OCI-LY1 (cell line): ENCODE data around the gene CCDC78.
"Not testable (repeated sequence)": the region's sequence is repeated elsewhere in the genome, so short reads cannot be mapped to it uniquely, and the experiment has no call there.

Source experiments
- H2AFZ ChIP-seq: fragments of 200-600 bp; sonication (generic), shearing (Covaris generic); 2 replicates; pipeline ENCODE4 v1.6.0; 2014; ENCODE audit warnings: antibody characterized with exemption, mild to moderate bottlenecking, low read length
- H3F3A ChIP-seq: fragments of 200-600 bp; sonication (generic), shearing (Covaris generic); 2 replicates; pipeline ENCODE4 v1.6.0; 2014; ENCODE audit warnings: mild to moderate bottlenecking, antibody characterized with exemption, low read length, moderate library complexity; ENCODE audit not compliant: insufficient read depth
- H3K27ac ChIP-seq: fragments of 200-600 bp; sonication (generic); 2 replicates; pipeline ENCODE4 v1.5.1; 2014; ENCODE audit warnings: low read length, mixed run types, mild to moderate bottlenecking, low read depth; ENCODE audit not compliant: poor library complexity, severe bottlenecking
- H3K27me3 ChIP-seq: fragments of 200-600 bp; sonication (generic); 2 replicates; pipeline ENCODE4 v1.6.0; 2014; ENCODE audit warnings: antibody characterized with exemption, mild to moderate bottlenecking, low read length, moderate library complexity; ENCODE audit not compliant: insufficient read depth
- H3K36me3 ChIP-seq: fragments of 200-600 bp; sonication (generic); 2 replicates; pipeline ENCODE4 v1.6.1; 2014; ENCODE audit warnings: mild to moderate bottlenecking, antibody characterized with exemption, low read length, moderate library complexity, mixed read lengths; ENCODE audit not compliant: insufficient read depth
- H3K4me1 ChIP-seq: fragments of 200-600 bp; sonication (generic); 2 replicates; pipeline ENCODE4 v1.5.1; 2014; ENCODE audit warnings: mild to moderate bottlenecking, low read length, moderate library complexity; ENCODE audit not compliant: insufficient read depth, severe bottlenecking
- H3K4me2 ChIP-seq: fragments of 200-600 bp; sonication (generic), shearing (Covaris generic); 2 replicates; pipeline ENCODE4 v1.6.1; 2014; ENCODE audit warnings: low read length
- H3K4me3 ChIP-seq: fragments of 200-600 bp; sonication (generic); 2 replicates; pipeline ENCODE4 v1.5.1; 2014; ENCODE audit warnings: low read length, low read depth, mild to moderate bottlenecking, mixed read lengths; ENCODE audit not compliant: poor library complexity, severe bottlenecking
- H3K79me2 ChIP-seq: fragments of 200-600 bp; shearing (Covaris generic); 2 replicates; pipeline ENCODE4 v1.6.1; 2016; ENCODE audit warnings: mixed run types, low read length, mixed read lengths; ENCODE audit not compliant: insufficient read depth
- H3K9ac ChIP-seq: fragments of 200-600 bp; sonication (generic), shearing (Covaris generic); 2 replicates; pipeline ENCODE4 v1.6.1; 2014; ENCODE audit warnings: mild to moderate bottlenecking, low read length, mixed read lengths
- H3K9me2 ChIP-seq: fragments of 200-600 bp; sonication (generic), shearing (Covaris generic); 2 replicates; pipeline ENCODE4 v1.6.1; 2014; ENCODE audit warnings: low read depth, mild to moderate bottlenecking, low read length, mixed read lengths
- H3K9me3 ChIP-seq: fragments of 200-600 bp; shearing (Covaris generic); 2 replicates; pipeline ENCODE4 v1.6.1; 2014; ENCODE audit warnings: low read length, mixed read lengths
- H4K20me1 ChIP-seq: fragments of 200-600 bp; sonication (generic), shearing (Covaris generic); 2 replicates; pipeline ENCODE4 v1.6.0; 2016; ENCODE audit warnings: mild to moderate bottlenecking, low read length; ENCODE audit not compliant: insufficient read depth
- EZH2 ChIP-seq: fragments of 200-600 bp; sonication (generic), shearing (Covaris generic); IDR thresholded peaks from 2 replicates; pipeline ENCODE4 v1.8.0; 2017; ENCODE audit warnings: borderline replicate concordance, mixed run types, mild to moderate bottlenecking, antibody characterized with exemption, low read length, moderate library complexity, mixed read lengths
- TF ChIP-seq, protein P1 (sequence below): fragments of 200-600 bp; sonication (generic), shearing (Covaris generic); IDR thresholded peaks from 2 replicates; pipeline ENCODE4 v1.5.1; 2017; ENCODE audit warnings: mild to moderate bottlenecking, antibody characterized with exemption, low read length, moderate library complexity, mixed read lengths

Gene CCDC78

GRCh38 chr16:714079-714478 lies 12.2 kb downstream of the CCDC78 start:
- Histone ChIP-seq H3K9me3 (no peaks in the 10 kb centered on the region), H4K20me1 (no peaks in the 10 kb centered on the region), H2AFZ (no peak overlapping the region), H3K27ac (no peak overlapping the region), H3K36me3 (no peaks in the 10 kb centered on the region), H3K4me3 (no peak overlapping the region), H3K4me2 (no peak overlapping the region), H3K9ac (no peak overlapping the region), H3F3A (no peaks in the 10 kb centered on the region), H3K79me2 (no peaks in the 10 kb centered on the region), H3K4me1 (peaks cover 15% of the 10 kb centered on the region), H3K9me2 (no peaks in the 10 kb centered on the region), H3K27me3 (peaks cover 23% of the 10 kb centered on the region)
- TF ChIP-seq EZH2 = no peak
- TF ChIP-seq, protein P1, sequence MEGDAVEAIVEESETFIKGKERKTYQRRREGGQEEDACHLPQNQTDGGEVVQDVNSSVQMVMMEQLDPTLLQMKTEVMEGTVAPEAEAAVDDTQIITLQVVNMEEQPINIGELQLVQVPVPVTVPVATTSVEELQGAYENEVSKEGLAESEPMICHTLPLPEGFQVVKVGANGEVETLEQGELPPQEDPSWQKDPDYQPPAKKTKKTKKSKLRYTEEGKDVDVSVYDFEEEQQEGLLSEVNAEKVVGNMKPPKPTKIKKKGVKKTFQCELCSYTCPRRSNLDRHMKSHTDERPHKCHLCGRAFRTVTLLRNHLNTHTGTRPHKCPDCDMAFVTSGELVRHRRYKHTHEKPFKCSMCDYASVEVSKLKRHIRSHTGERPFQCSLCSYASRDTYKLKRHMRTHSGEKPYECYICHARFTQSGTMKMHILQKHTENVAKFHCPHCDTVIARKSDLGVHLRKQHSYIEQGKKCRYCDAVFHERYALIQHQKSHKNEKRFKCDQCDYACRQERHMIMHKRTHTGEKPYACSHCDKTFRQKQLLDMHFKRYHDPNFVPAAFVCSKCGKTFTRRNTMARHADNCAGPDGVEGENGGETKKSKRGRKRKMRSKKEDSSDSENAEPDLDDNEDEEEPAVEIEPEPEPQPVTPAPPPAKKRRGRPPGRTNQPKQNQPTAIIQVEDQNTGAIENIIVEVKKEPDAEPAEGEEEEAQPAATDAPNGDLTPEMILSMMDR = no peak

GRCh38 chr16:712740-713250 lies 13.4 kb downstream of the CCDC78 start:
- not testable (repeated sequence) for H3K36me3 ChIP-seq, H4K20me1 ChIP-seq, H3K4me3 ChIP-seq, H2AFZ ChIP-seq, H3K79me2 ChIP-seq, H3K9me3 ChIP-seq, H3K27ac ChIP-seq, H3K4me2 ChIP-seq, H3K9ac ChIP-seq, H3F3A ChIP-seq, H3K9me2 ChIP-seq
- Histone ChIP-seq H3K27me3 (peaks cover 22% of the 10 kb centered on the region), H3K4me1 (peaks cover 15% of the 10 kb centered on the region)
- TF ChIP-seq, protein P1 = peak; percentile 35

- H3K27ac ChIP-seq = no peak overlapping the region
Measured at GRCh38 chr16:711548-712320, 14.5 kb downstream of the CCDC78 start.

More at GRCh38 chr16:711548-712320, 14.5 kb downstream of the CCDC78 start:
- peaks cover 22% of the 10 kb centered on the region for H3K27me3 ChIP-seq
- TF ChIP-seq, protein P1 = peak; percentile 79
- TF ChIP-seq EZH2 = no peak
- no peak overlapping the region for H3K4me3 ChIP-seq
- no peaks in the 10 kb centered on the region for H3K36me3 ChIP-seq
- no peak overlapping the region for H3K4me2 ChIP-seq
- no peaks in the 10 kb centered on the region for H3K9me2 ChIP-seq
- no peaks in the 10 kb centered on the region for H3F3A ChIP-seq
- H3K9ac ChIP-seq = no peak overlapping the region
- no peak overlapping the region for H2AFZ ChIP-seq
- H3K4me1 ChIP-seq = peaks cover 15% of the 10 kb centered on the region
- no peaks in the 10 kb centered on the region for H3K9me3 ChIP-seq
- H3K79me2 ChIP-seq = no peaks in the 10 kb centered on the region
- H4K20me1 ChIP-seq = no peaks in the 10 kb centered on the region
